Trophoblast cell (in vitro differentiated cells and primary cell): ENCODE measurements around the gene LAMTOR4.

Experiments
- DNase-seq, 2 donors: peaks; one replicate each; pipeline ENCODE4 v3.0.0-alpha.2; 2016
- H2AFZ ChIP-seq: 2 replicates; pipeline ENCODE4 v1.6.1; 2013; ENCODE audit warnings: low read length, moderate library complexity, mild to moderate bottlenecking; ENCODE audit not compliant: insufficient read depth, poor library complexity
- H2AK5ac ChIP-seq: 2 replicates; pipeline ENCODE4 v1.6.1; 2013; ENCODE audit warnings: mild to moderate bottlenecking, low read length
- H2BK120ac ChIP-seq: 2 replicates; pipeline ENCODE4 v1.6.1; 2013; ENCODE audit warnings: low read length, mild to moderate bottlenecking, moderate library complexity; ENCODE audit not compliant: insufficient read depth, poor library complexity
- H2BK12ac ChIP-seq: 2 replicates; pipeline ENCODE4 v1.6.1; 2013; ENCODE audit warnings: mild to moderate bottlenecking, low read length, moderate library complexity
- H2BK5ac ChIP-seq: 2 replicates; pipeline ENCODE4 v1.6.1; 2013; ENCODE audit warnings: low read length, low read depth, moderate library complexity, mild to moderate bottlenecking; ENCODE audit not compliant: poor library complexity
- H3K14ac ChIP-seq: 2 replicates; pipeline ENCODE4 v1.6.1; 2013; ENCODE audit warnings: mild to moderate bottlenecking, low read length
- H3K18ac ChIP-seq: 2 replicates; pipeline ENCODE4 v1.6.1; 2013; ENCODE audit warnings: mild to moderate bottlenecking, low read length
- H3K23ac ChIP-seq: 2 replicates; pipeline ENCODE4 v1.6.1; 2013; ENCODE audit warnings: low read length
- H3K27ac ChIP-seq: 2 replicates; pipeline ENCODE4 v1.5.1; 2013; ENCODE audit warnings: low read depth, mild to moderate bottlenecking, inconsistent platforms, low read length, moderate library complexity
- H3K27me3 ChIP-seq: 2 replicates; pipeline ENCODE4 v1.6.1; 2013; ENCODE audit warnings: inconsistent platforms, mild to moderate bottlenecking, low read length, moderate library complexity; ENCODE audit not compliant: insufficient read depth
- H3K36me3 ChIP-seq, 2 experiments: 1 replicate in 1 of 2; 2 replicates in 1 of 2; pipeline ENCODE4 v1.6.1; 2013; ENCODE audit warnings: low read length in 2 of 2, mild to moderate bottlenecking in 2 of 2, moderate library complexity in 1 of 2; ENCODE audit not compliant: insufficient read depth in 2 of 2, control insufficient read depth in 1 of 2
- H3K4ac ChIP-seq: 2 replicates; pipeline ENCODE4 v1.6.1; 2013; ENCODE audit warnings: low read depth, mild to moderate bottlenecking, low read length, moderate library complexity
- H3K4me1 ChIP-seq, 2 experiments: 1 replicate in 1 of 2; 2 replicates in 1 of 2; pipeline ENCODE4 v1.6.1; 2013; ENCODE audit warnings: low read length in 2 of 2, mild to moderate bottlenecking in 2 of 2, moderate library complexity in 1 of 2; ENCODE audit not compliant: insufficient read depth in 2 of 2, control insufficient read depth in 1 of 2
- H3K4me2 ChIP-seq: 2 replicates; pipeline ENCODE4 v1.6.1; 2013; ENCODE audit warnings: inconsistent platforms, mild to moderate bottlenecking, low read length, moderate library complexity
- H3K4me3 ChIP-seq: 2 replicates; pipeline ENCODE4 v1.5.1; 2013; ENCODE audit warnings: mild to moderate bottlenecking, low read depth, low read length, inconsistent platforms
- H3K79me1 ChIP-seq: one replicate; pipeline ENCODE4 v1.6.1; 2013; ENCODE audit warnings: low read length
- H3K79me2 ChIP-seq: 2 replicates; pipeline ENCODE4 v1.6.1; 2013; ENCODE audit warnings: low read length, mild to moderate bottlenecking; ENCODE audit not compliant: control insufficient read depth, insufficient read depth, poor library complexity
- H3K9ac ChIP-seq: 2 replicates; pipeline ENCODE4 v1.6.1; 2013; ENCODE audit warnings: mild to moderate bottlenecking, low read length
- H3K9me3 ChIP-seq: 2 replicates; pipeline ENCODE4 v1.6.1; 2013; ENCODE audit warnings: low read depth, mild to moderate bottlenecking, control low read depth, inconsistent platforms, low read length; ENCODE audit not compliant: insufficient read depth
- H4K12ac ChIP-seq: 2 replicates; pipeline ENCODE4 v1.6.1; 2013; ENCODE audit warnings: low read depth, mild to moderate bottlenecking, low read length, moderate library complexity
- H4K8ac ChIP-seq: 2 replicates; pipeline ENCODE4 v1.6.1; 2013; ENCODE audit warnings: low read depth, mild to moderate bottlenecking, low read length, moderate library complexity
- H4K91ac ChIP-seq: one replicate; pipeline ENCODE4 v1.6.1; 2013; ENCODE audit warnings: low read depth, mild to moderate bottlenecking, low read length, moderate library complexity
- WGBS: extraction: QIAGEN DNeasy Blood & Tissue Kit; methylation state at CpG from one replicate; pipeline ENCODE4 v1.1.7; 2013; ENCODE audit warnings: missing lambda C conversion rate; ENCODE audit not compliant: insufficient read length, insufficient coverage; ENCODE audit errors: extremely low coverage; 5-methylcytosine and 5-hydroxymethylcytosine counted together

LAMTOR4 gene

DNA sequence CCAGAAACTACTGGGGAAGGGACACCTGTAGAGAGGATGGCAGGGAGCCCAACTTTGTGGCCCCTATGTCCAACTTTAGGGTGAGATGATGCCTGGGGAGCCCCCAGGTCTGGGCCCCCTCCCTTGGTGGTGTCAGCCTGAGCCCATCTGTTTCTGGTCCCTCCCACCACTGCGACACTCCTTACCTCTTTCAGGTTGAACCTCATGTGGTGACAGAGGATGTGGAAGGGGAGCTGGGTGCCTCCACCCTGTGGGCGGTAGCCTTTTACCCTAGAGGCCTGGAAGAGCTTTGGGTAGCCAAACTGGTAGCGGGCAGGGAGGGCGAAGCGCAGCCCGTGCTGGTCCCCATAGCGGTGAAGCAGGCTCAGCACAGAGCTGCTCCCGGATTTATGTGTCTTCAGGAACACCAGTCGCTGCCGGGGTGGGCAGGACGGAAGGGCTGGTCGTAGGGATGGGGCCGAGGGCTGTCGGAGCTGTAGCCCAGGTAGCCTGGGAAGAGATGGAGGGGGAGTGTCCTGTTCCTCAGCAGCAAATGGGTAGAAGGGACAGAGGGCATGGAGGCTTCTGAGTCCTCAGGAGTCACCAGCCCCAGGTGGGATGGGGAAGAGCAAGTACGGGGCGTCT is 17.7 kb downstream of the LAMTOR4 start:
- Histone ChIP-seq H3K27me3 (peaks cover 37% of the 10 kb centered on the region), H3K79me2 (no peaks in the 10 kb centered on the region), H4K12ac (no peak overlapping the region), H3K4me3 (no peak overlapping the region), H2BK5ac (no peak overlapping the region), H3K18ac (no peak overlapping the region), H3K4ac (no peak overlapping the region), H3K79me1 (no peaks in the 10 kb centered on the region), H3K4me2 (no peak overlapping the region), H4K91ac (no peak overlapping the region), H3K9me3 (peaks cover 3% of the 10 kb centered on the region), H2AFZ (no peak overlapping the region), H3K36me3 (no peaks in the 10 kb centered on the region), H3K27ac (no peak overlapping the region), H2BK120ac (no peak overlapping the region), H2AK5ac (no peak overlapping the region), H3K9ac (no peak overlapping the region), H3K4me1 (peaks cover 4 to 5% of the 10 kb centered on the region in 2 experiments), H4K8ac (no peak overlapping the region), H3K23ac (no peak overlapping the region), H2BK12ac (no peak overlapping the region), H3K14ac (no peak overlapping the region)
- WGBS: no CpG with 5 or more reads among the region's 16 CpGs
- no peak for DNase-seq

DNA sequence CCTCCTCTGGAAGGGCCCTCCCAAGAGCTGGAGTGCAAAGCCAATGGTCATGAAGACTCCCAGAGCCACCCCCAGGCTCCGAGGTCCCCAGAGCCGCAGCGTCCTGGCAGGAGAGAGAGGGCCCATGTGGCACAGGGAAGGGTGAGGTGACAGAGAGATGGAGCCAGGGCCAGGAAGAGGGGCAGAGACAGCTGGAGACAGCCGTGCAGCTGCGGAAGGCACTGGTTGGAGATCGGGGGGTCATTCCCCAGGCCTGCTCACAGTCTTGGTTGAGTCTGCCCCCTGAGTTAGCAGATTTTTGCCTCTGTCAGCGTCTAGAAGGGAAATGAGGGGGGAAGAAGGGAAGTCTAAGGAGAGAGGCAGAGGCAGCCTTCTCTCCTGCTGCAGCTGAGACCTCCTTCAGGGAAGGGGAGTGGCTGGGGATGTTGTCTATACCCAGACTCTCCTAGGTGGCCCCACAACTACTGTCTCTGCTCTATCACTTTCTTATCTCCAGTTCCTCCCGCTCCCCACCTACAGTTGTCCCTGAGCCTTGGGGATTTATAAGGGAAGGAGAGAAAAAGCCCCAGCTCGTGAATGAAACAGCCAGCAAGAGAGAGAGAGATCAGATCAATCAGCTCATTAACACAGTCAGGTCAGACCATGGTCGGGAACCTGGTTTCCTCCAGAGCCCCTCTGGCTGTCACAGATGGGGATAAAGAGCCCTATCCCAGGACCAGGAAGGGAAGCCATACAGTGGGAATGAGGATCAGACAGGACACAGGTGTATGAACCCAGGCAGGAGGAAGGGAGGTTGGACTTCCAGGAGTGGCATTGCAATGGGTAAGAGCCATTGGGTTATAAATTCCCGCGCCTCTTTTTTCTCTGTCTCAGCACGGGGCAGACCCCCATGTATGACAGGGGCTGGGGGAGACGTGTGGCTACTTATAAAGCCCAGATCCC is 18.5 kb downstream of the LAMTOR4 start:
- no peak for DNase-seq
- Histone ChIP-seq H4K8ac (no peak overlapping the region), H2BK120ac (no peak overlapping the region), H3K9ac (no peak overlapping the region), H3K4ac (no peak overlapping the region), H3K27me3 (peaks cover 42% of the 10 kb centered on the region), H3K14ac (no peak overlapping the region), H4K91ac (no peak overlapping the region), H3K9me3 (peaks cover 3% of the 10 kb centered on the region), H3K79me2 (no peaks in the 10 kb centered on the region), H3K23ac (no peak overlapping the region), H3K79me1 (no peaks in the 10 kb centered on the region), H2AFZ (no peak overlapping the region), H3K4me1 (peaks cover 4 to 5% of the 10 kb centered on the region in 2 experiments), H2BK12ac (no peak overlapping the region), H4K12ac (no peak overlapping the region), H2BK5ac (no peak overlapping the region), H3K18ac (no peak overlapping the region), H3K36me3 (no peaks in the 10 kb centered on the region), H3K27ac (no peak overlapping the region), H3K4me3 (no peak overlapping the region), H3K4me2 (no peak overlapping the region), H2AK5ac (no peak overlapping the region)
- WGBS: no CpG with 5 or more reads among the region's 14 CpGs

DNA sequence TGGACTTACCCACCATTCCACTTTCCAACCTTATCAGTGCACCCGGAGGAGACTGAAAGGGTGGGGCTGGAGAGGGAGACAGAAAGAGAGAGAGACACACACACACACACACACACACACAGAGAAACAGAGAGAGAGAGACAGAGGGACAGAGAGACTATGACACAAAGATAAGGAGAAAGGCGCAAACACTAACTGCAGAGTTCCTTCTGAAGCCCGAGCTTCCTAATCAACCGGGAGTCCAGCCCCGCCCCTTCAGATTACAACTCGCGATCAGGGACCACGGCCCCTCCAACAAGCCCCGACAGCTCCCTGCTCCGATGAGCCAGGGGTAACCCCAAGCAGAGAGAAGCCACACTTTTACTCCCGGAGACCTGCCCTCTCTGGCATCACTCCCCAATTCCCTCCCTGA is 19.2 kb downstream of the LAMTOR4 start:
- Histone ChIP-seq H4K91ac (no peak overlapping the region), H2BK5ac (no peak overlapping the region), H3K27me3 (peaks cover 42% of the 10 kb centered on the region), H3K4me3 (no peak overlapping the region), H3K23ac (no peak overlapping the region), H3K79me2 (no peaks in the 10 kb centered on the region), H2AK5ac (no peak overlapping the region), H2BK12ac (no peak overlapping the region), H3K4me2 (peak overlapping the region; percentile 17), H4K8ac (no peak overlapping the region), H3K27ac (no peak overlapping the region), H3K9me3 (peaks cover 3% of the 10 kb centered on the region), H2BK120ac (no peak overlapping the region), H3K36me3 (no peaks in the 10 kb centered on the region), H3K14ac (no peak overlapping the region), H3K9ac (no peak overlapping the region), H2AFZ (no peak overlapping the region), H3K4ac (no peak overlapping the region), H4K12ac (no peak overlapping the region), H3K79me1 (no peaks in the 10 kb centered on the region), H3K18ac (no peak overlapping the region), H3K4me1 (peaks cover 3 to 4% of the 10 kb centered on the region in 2 experiments)
- WGBS: no CpG with 5 or more reads among the region's 11 CpGs
- no peak for DNase-seq

DNA sequence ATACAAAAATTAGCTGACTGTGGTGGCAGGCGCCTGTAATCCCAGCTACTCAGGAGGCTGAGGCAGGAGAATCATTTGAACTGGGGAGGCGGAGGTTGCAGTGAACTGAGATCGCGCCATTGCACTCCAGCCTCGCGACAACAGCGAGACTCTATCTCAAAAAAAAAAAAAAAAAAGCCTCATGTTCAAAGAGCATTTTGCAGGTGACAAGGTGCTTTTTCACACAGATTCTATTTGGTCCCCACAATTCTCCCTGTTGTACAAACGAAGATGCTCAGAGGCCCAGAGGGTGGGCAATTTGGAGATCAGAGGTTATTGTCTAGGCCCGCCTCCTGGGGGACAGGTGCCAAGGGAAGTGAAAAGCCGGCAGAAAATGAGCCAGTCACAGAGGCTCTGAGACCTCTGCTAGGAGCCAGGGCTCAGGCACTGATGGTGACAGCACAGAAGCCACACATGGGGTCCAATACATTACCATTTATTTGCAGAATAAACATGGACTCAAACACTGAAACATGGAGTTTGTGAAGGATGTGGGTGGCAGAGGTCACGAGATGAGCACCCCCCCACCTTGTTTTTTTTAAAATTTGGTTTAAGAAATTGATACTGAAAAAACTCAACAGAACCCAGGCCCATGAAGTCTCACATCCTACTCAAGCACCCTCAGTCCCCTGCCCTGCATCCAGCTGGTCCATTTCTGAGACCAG is 20.6 kb downstream of the LAMTOR4 start:
- Histone ChIP-seq H3K9me3 (peaks cover 3% of the 10 kb centered on the region), H3K14ac (no peak overlapping the region), H3K9ac (no peak overlapping the region), H3K18ac (no peak overlapping the region), H3K4ac (no peak overlapping the region), H3K4me1 (peaks cover 0 to 3% of the 10 kb centered on the region in 2 experiments), H3K79me1 (no peaks in the 10 kb centered on the region), H2AK5ac (no peak overlapping the region), H3K27ac (no peak overlapping the region), H2BK5ac (no peak overlapping the region), H4K91ac (no peak overlapping the region), H4K12ac (no peak overlapping the region), H3K23ac (no peak overlapping the region), H3K79me2 (no peaks in the 10 kb centered on the region), H3K27me3 (peaks cover 42% of the 10 kb centered on the region), H3K4me3 (no peak overlapping the region), H2AFZ (no peak overlapping the region), H2BK120ac (no peak overlapping the region), H2BK12ac (no peak overlapping the region), H3K36me3 (no peaks in the 10 kb centered on the region), H4K8ac (no peak overlapping the region), H3K4me2 (no peak overlapping the region)
- no peak for DNase-seq
- no CpG with 5 or more reads among the region's 11 CpGs for WGBS
